Activated CD8-positive, alpha-beta memory T cell treated with anti-CD3 and anti-CD28 coated beads, Interleukin-2, amount 10 ng/mL, durations not matched to agents 7 days and 5 days (primary cell): ENCODE data around the gene HPDL. TPM values are rescaled to one million over a fixed set of nuclear protein-coding genes. Genes with fewer than 3 reads are reported as not detected.
"Not testable (repeated sequence)": the region's sequence is repeated elsewhere in the genome, so short reads cannot be mapped to it uniquely, and the experiment has no call there.

ENCODE experiments used
- ATAC-seq: fragments of 150-1000 bp; cut with Tn5 transposase; one replicate; pipeline ENCODE4 v1.10.0; 2021; ENCODE audit warnings: moderate library complexity
- CTCF ChIA-PET: fragments of 350-600 bp; sonication (Branson Sonifier 250); formaldehyde crosslinking; loops from one replicate; lab custom pipeline; 2021; ENCODE audit warnings: antibody characterized with exemption; lab: Charles Lee
- DNase-seq: peaks from one replicate; pipeline ENCODE4 v3.0.0-alpha.2; 2020
- H3K27ac Mint-ChIP-seq: one replicate; pipeline ENCODE4 v1.8.0; 2021; ENCODE audit warnings: mild to moderate bottlenecking, mixed read lengths
- H3K27me3 Mint-ChIP-seq: one replicate; pipeline ENCODE4 v1.8.0; 2021; ENCODE audit warnings: mixed read lengths
- H3K36me3 Mint-ChIP-seq: one replicate; pipeline ENCODE4 v1.8.0; 2021; ENCODE audit warnings: mild to moderate bottlenecking, mixed read lengths
- H3K4me1 Mint-ChIP-seq: one replicate; pipeline ENCODE4 v1.8.0; 2021; ENCODE audit warnings: mixed read lengths
- H3K4me3 Mint-ChIP-seq: one replicate; pipeline ENCODE4 v1.8.0; 2021; ENCODE audit warnings: mild to moderate bottlenecking, moderate library complexity, mixed read lengths
- H3K9me3 Mint-ChIP-seq: one replicate; pipeline ENCODE4 v1.8.0; 2022; ENCODE audit warnings: low read depth, mixed read lengths
- total RNA-seq, 2 experiments: library from RNA; stranded (reverse); gene quantifications; one replicate each; pipeline ENCODE4 v1.2.3, GENCODE V29; 2021

HPDL gene
- 10 to 100 TPM; 16.3 to 23.4 TPM for total RNA-seq

GRCh38 chr1:45326627-45327623 is at the start of gene HPDL:
TSS of gene HPDL (plus strand) at chr1:45326895. CDS start at chr1:45327149, 254 bp downstream.
- ATAC-seq (peak; percentile 89), DNase-seq (peak; percentile 83)
- peaks cover 5% of the 10 kb centered on the region for H3K36me3 Mint-ChIP-seq
- peak within 1 kb of the TSS; percentile 83 for H3K27ac Mint-ChIP-seq
- no peaks in the 10 kb centered on the region for H3K27me3 Mint-ChIP-seq
- H3K4me3 Mint-ChIP-seq, result peak within 1 kb of the TSS; percentile 80
- CTCF ChIA-PET, result interaction anchor here (1.0 to 5.5 kb wide), 14 partner anchors 11 to 315 kb away, joined by 3 to 36 read pairs (median 6); partner anchors contain the start of genes AKR1A1, CCDC163, MMACHC and MUTYH
- no peaks in the 10 kb centered on the region for H3K9me3 Mint-ChIP-seq
- H3K4me1 Mint-ChIP-seq, result peaks cover 24% of the 10 kb centered on the region

- no peaks in the 10 kb centered on the region for H3K4me1 Mint-ChIP-seq
Measured at GRCh38 chr1:45282351-45282750, 44.3 kb upstream of the HPDL start.

GRCh38 chr1:45284858-45285257 is 41.8 kb upstream of the HPDL start:
- H3K27me3 Mint-ChIP-seq, result peaks cover 12% of the 10 kb centered on the region
- CTCF ChIA-PET, ATAC-seq, H3K9me3 Mint-ChIP-seq, H3K27ac Mint-ChIP-seq, DNase-seq, H3K4me3 Mint-ChIP-seq, H3K36me3 Mint-ChIP-seq, H3K4me1 Mint-ChIP-seq: not testable (repeated sequence)

More at GRCh38 chr1:45282351-45282750, 44.3 kb upstream of the HPDL start:
- no peak overlapping the region for H3K4me3 Mint-ChIP-seq
- ATAC-seq (no peak), DNase-seq (no peak)
- CTCF ChIA-PET, result interaction anchor here (1.0 kb wide), 1 partner anchor 17 kb away, joined by 3 read pairs; no protein-coding TSS in a partner anchor
- H3K36me3 Mint-ChIP-seq, result peaks cover 1% of the 10 kb centered on the region
- peaks cover 16% of the 10 kb centered on the region for H3K27me3 Mint-ChIP-seq
- no peaks in the 10 kb centered on the region for H3K9me3 Mint-ChIP-seq
- H3K27ac Mint-ChIP-seq, result no peak overlapping the region

GRCh38 chr1:45286521-45286920 is 40.2 kb upstream of the HPDL start:
- not testable (repeated sequence) for ATAC-seq

GRCh38 chr1:45291002-45291401 is 35.7 kb upstream of the HPDL start:
- H3K27ac Mint-ChIP-seq, H3K4me3 Mint-ChIP-seq, H3K36me3 Mint-ChIP-seq, H3K4me1 Mint-ChIP-seq, ATAC-seq, H3K9me3 Mint-ChIP-seq, H3K27me3 Mint-ChIP-seq, DNase-seq: not testable (repeated sequence)
- CTCF ChIA-PET, result interaction anchor here (2.8 to 18.1 kb wide), 2 partner anchors 10 to 276 kb away, joined by 11 to 341 read pairs; partner anchors contain the start of genes HECTD3 and UROD

More at GRCh38 chr1:45286521-45286920, 40.2 kb upstream of the HPDL start:
- DNase-seq, H3K27ac Mint-ChIP-seq, H3K9me3 Mint-ChIP-seq, CTCF ChIA-PET, H3K36me3 Mint-ChIP-seq, H3K4me3 Mint-ChIP-seq, H3K4me1 Mint-ChIP-seq: not testable (repeated sequence)
- peaks cover 12% of the 10 kb centered on the region for H3K27me3 Mint-ChIP-seq

- ATAC-seq (no peak), DNase-seq (no peak)
- CTCF ChIA-PET, result interaction anchor here (2.8 to 18.1 kb wide), 2 partner anchors 9 to 276 kb away, joined by 11 to 341 read pairs; partner anchors contain the start of genes HECTD3 and UROD
- Mint-ChIP-seq H3K27ac (no peak overlapping the region), H3K36me3 (no peaks in the 10 kb centered on the region), H3K4me3 (no peak overlapping the region), H3K9me3 (no peaks in the 10 kb centered on the region), H3K27me3 (peaks cover 6% of the 10 kb centered on the region), H3K4me1 (no peaks in the 10 kb centered on the region)
Measured at GRCh38 chr1:45291716-45292115, 35.0 kb upstream of the HPDL start.

GRCh38 chr1:45297666-45298356 is 28.9 kb upstream of the HPDL start:
- Mint-ChIP-seq H3K36me3 (no peaks in the 10 kb centered on the region), H3K4me3 (no peak overlapping the region), H3K9me3 (no peaks in the 10 kb centered on the region), H3K4me1 (peaks cover 8% of the 10 kb centered on the region), H3K27me3 (no peaks in the 10 kb centered on the region), H3K27ac (no peak overlapping the region)
- CTCF ChIA-PET, result interaction anchor here (1.4 to 18.1 kb wide), 2 partner anchors 282 to 462 kb away, joined by 4 to 341 read pairs; partner anchors contain the start of genes HECTD3 and UROD
- ATAC-seq (no peak), DNase-seq (no peak)

- Mint-ChIP-seq H3K4me1 (peaks cover 11% of the 10 kb centered on the region), H3K27me3 (no peaks in the 10 kb centered on the region), H3K4me3 (no peak overlapping the region), H3K9me3 (no peaks in the 10 kb centered on the region), H3K36me3 (no peaks in the 10 kb centered on the region), H3K27ac (no peak overlapping the region)
- CTCF ChIA-PET, result interaction anchor here (0.8 to 18.1 kb wide), 8 partner anchors 17 to 571 kb away, joined by 3 to 341 read pairs (median 3); partner anchors contain the start of genes HECTD3, MUTYH, TOE1 and UROD
- ATAC-seq (no peak), DNase-seq (no peak)
Measured at GRCh38 chr1:45299296-45299695, 27.4 kb upstream of the HPDL start.

- Mint-ChIP-seq H3K9me3 (no peaks in the 10 kb centered on the region), H3K4me1 (peaks cover 19% of the 10 kb centered on the region), H3K27ac (no peak overlapping the region), H3K27me3 (no peaks in the 10 kb centered on the region), H3K4me3 (no peak overlapping the region), H3K36me3 (no peaks in the 10 kb centered on the region)
- CTCF ChIA-PET, result interaction anchor here (0.6 to 18.1 kb wide), 13 partner anchors 8 to 586 kb away, joined by 3 to 341 read pairs (median 3); partner anchors contain the start of genes HECTD3, MUTYH, TOE1 and UROD
- DNase-seq, result peak; percentile 55
- ATAC-seq, result no peak
Measured at GRCh38 chr1:45299981-45300668, 26.6 kb upstream of the HPDL start.

GRCh38 chr1:45300669-45300997 is 26.1 kb upstream of the HPDL start:
- no peak overlapping the region for H3K27ac Mint-ChIP-seq
- peaks cover 24% of the 10 kb centered on the region for H3K4me1 Mint-ChIP-seq
- no peak overlapping the region for H3K4me3 Mint-ChIP-seq
- CTCF ChIA-PET, result interaction anchor here (0.7 to 18.1 kb wide), 10 partner anchors 8 to 570 kb away, joined by 3 to 341 read pairs (median 5); partner anchors contain the start of genes HECTD3, MUTYH, TESK2 and TOE1
- H3K9me3 Mint-ChIP-seq, result no peaks in the 10 kb centered on the region
- DNase-seq (no peak), ATAC-seq (no peak)
- no peaks in the 10 kb centered on the region for H3K36me3 Mint-ChIP-seq
- H3K27me3 Mint-ChIP-seq, result no peaks in the 10 kb centered on the region

- no peak for DNase-seq
- H3K9me3 Mint-ChIP-seq, result no peaks in the 10 kb centered on the region
- no peak for ATAC-seq
- peak overlapping the region; percentile 92 for H3K4me3 Mint-ChIP-seq
- no peaks in the 10 kb centered on the region for H3K36me3 Mint-ChIP-seq
- H3K4me1 Mint-ChIP-seq, result peaks cover 41% of the 10 kb centered on the region
- H3K27ac Mint-ChIP-seq, result no peak overlapping the region
- CTCF ChIA-PET, result interaction anchor here (0.7 to 18.1 kb wide), 12 partner anchors 10 to 573 kb away, joined by 3 to 341 read pairs (median 6); partner anchors contain the start of genes BTBD19, HECTD3, HPDL and MUTYH
- H3K27me3 Mint-ChIP-seq, result no peaks in the 10 kb centered on the region
Measured at GRCh38 chr1:45302505-45303150, 24.1 kb upstream of the HPDL start.
